GM19043 (cell line): ENCODE results near the gene IQSEC2.

Experiments used
- ATAC-seq: cut with Tn5 transposase; IDR thresholded peaks from one replicate; pipeline ENCODE4 v1.9.1; 2021; ENCODE audit warnings: low read depth; ENCODE audit not compliant: unreplicated experiment

IQSEC2 gene

DNA sequence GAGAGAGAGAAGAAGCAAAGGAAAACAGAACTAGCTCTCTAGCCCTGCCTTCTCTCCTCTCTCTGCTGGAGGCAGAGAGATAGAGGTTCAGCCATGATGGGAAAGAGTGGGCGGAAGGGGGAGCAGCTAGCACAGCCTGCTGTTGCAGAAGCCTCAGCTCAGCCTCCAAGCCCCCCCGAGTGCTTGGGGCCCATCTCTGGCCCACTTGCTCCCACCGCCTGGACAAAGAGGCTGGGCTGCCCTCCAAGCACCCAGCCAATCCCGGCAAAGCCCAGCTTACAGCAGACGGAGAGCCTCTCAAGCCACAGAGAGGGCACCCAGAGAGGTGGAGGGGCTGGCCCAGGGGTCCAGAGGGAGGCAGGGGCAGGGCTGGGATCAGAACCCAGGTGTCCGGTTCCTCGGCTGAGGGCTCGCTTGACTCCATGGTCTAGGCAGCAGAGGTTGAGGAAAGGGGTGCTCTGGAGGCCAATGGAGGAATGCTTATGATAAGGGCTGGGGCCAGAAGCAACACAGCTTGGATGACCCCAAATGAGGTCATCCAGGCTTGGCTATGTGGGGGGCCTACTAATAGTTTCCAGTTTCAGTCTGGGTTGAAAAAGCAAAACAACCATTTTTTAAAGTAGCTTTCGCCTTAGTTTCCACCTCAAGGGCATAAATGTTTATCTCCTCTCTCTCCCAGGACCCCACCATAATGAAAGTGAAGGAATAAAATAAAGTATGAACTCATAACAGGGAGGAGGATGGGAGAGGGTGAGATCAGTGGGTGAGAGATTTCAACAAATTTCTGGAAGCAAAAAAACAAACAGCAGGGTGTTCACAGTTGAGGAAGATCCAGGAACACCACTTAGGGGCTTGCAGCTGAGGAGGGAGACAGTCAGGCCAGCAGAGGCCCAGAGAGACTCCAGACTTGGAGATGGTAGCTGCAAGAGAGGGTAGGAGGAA lies 24.9 kb upstream of the IQSEC2 start:
- ATAC-seq, result no peak

DNA sequence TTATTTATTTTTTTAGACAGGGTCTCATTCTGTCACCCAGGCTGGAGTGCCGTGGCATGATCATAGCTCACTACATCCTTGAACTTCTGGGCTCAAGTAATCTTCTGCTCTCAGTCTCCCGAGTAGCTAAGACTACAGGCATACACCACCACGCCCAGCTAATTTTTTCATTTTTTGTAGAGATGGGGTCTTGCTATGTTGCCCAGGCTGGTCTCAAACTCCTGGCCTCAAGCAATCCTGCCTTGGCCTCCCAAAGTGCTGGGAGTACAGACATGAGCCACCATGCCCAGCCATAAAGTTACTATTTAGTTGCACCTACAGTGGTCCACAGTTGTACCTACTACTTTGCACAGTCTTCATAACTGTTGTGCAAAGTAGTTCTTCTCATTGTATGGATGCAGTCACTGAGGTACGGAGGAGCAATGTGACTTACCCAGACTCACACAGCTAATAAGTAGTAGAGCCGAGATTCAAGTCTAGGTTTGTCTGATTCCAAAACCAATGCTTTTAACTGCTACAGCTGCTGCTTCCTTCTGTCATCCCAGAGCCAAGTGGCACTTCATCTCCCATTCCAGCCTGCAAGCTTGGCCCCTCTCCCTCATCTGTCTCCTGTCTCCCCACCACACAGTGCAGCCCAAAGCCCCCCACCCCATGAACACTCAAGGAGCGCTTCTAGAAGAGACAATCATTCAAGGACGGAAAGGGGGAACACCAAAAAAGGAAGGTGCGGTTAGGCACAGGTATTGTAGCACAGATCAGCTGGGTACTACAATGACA lies 24.0 kb upstream of the IQSEC2 start:
- no peak for ATAC-seq

DNA sequence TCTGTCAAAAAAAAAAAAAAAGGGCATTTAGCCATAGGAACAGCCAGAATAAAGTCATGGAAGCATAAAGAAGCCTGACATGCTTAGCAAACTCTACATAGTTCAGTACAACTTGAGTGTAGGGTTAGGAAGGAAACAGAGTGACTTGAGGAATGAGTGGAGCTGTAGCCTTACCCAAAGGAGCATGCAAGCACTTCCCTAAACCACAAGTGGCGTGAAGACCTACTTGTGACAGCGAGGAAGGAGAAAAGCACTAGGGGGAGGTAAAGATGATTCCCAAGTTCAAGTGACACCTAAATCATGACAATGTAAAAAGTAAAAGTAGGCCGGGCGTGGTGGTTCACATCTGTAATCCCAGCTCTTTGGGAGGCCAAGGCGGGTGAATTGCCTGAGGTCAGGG lies 21.8 kb upstream of the IQSEC2 start:
- no peak for ATAC-seq

DNA sequence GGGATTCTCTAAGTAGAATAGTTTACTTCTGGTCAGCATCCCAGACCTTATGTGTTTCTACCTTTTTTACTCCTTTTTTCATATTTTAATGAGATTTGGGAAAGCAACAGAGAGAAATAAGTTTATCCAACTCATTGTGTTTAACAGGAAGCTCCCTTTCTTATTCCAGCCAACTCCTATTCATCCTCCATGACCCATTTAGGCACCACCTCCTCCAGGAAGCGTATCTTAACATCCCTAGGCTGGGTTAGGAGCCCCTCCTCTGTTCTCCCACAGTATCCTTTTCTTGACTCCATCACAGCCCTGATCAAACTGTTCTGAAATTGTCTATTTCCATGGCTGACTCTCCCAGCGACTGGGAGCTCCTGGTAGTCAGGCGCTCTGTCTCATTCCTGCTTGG lies 18.8 kb upstream of the IQSEC2 start:
- no peak for ATAC-seq

DNA sequence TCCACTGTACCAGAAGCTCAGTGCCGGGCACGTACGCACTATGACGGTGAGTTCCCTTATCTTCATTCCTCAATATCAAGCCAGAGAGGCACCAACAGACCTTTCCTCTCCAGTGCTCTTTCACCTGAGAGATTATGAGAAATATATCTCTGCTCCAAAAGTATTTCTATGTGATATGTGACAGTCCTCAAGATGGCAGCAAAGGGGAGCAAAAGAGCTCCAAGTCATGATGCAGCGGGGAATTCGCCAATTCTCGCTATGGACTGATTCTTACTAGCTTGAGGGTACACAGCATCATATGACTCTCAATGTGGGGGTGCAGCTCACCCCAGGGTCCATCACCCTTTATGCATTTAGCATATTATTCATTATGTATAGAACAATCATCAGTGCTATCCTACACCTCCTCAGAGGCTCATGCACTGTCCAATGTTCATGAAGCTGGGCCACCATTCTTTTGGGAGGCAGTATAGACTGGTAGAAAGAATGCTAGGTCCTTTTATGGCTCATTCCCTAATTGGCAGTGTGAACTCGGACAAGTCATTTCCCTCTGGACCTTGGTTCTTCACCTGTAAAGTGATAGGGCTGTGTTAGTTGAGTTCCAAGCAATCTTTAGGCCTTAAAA lies 12.8 kb upstream of the IQSEC2 start:
- no peak for ATAC-seq

DNA sequence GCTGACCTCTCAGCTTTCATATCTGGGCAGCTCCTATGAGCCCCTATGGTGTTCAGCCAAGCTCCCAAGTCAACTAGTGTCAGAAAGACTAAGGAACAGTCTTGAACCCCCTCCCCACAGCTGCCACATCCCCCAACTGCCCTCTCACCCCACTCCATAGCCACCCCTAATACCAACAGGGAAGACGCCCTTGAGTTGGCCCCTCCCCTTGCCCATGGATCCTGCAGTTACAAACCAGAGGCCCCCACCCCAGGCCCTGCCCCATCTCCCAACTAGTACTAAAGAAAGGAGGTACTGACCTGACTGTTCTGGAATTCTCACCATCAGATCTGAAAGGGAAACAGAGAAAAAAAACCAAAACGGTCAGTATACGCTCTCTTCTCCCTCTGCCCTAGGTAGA lies 10.2 kb upstream of the IQSEC2 start:
- ATAC-seq, result no peak

DNA sequence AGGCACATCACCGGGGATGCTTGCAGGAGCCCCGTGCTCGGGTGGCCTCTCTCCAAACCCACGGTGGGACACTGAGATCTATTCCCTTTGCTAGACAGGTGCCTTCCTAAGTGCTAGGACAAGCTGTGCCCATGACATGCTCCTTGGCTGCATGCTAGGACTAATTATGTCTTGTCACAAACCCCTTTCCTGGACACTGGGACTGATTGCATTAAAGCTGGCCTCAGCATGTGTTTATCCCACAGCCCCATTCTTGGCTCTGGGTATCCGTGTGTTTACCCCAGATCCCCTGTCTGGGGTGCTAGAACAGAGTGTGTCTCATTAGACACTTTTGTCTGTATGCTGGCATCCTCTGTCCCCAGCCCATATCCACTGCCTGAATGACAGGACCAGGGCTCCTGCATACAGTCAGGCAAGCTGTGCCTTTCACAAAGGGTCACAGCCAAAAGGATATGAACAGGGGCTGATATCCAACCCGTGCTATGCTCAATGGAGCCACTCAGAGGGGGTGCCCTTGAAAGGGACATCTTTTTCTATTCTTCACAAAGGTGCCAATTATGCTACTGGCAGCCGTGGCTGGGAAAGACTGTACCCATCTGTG lies 9.2 kb upstream of the IQSEC2 start:
- no peak for ATAC-seq

DNA sequence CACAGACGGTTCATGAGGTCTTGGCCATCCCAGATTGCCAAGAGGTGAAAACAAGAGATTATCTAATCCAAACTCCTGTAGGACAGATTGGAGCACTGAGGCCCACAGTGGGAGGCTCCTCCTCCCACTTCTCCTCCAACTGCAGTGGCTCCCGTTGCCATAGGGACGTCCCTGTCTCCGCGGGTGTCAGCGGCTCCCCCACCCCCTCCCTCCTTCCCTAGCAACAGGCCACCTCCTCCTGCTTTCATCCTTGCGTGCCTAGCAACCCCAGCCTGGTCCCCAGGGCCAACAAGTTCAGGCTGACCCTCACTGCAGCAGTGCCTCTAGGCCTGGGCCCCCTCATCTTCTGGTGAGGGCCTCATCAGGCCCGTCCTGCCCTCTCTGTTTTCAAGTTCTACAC lies 6.8 kb upstream of the IQSEC2 start:
- no peak for ATAC-seq

DNA sequence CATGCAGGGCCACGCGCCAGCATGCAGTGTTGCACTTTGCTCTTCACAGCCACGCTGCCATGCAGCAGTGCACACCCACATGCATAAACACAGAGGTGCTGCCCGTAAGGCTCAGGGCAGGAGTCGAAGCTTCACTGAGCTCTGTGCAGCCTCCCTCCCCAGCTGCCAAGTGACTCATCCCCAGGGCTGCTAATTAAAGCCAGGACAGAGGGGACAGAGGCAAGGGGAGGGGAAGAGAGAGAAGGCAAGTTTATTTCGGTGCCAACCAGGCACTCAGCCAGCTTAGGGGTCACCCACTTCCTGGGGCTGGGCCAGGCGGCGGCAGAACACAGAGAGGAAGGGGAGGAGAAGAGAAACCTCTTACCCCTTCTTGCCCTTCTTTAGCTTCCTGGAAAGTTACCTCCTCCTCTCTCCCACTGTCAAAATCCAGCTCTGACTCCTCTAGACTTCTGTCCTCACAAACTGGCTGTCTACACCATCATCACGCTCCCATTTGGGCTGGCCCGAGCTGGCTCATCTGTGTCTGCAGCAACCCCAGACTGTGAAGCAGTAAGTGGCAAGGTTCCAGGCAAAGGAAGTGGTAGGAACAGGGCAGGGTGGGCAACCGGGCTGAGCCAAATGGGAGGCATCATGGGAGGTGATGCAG lies 6.2 kb upstream of the IQSEC2 start:
- no peak for ATAC-seq

DNA sequence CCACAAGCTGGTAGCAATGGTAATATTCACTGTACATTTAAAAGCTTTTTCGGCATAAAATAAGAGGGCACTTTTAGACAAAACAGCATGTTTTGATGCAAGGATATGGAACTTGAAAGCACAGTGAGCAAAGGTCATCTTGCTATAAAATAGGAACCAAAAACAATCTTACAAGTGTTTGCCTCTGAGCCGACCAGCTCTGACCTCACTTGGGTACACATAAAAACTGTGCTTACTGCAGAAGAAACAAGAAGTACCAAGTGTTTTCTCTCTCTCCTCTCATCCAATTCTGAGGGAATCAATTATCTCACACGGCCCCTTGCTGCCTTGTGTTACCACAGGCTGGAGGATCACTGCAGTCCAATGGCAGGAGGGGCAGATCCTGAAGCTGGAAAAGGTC lies 4.8 kb upstream of the IQSEC2 start:
- no peak for ATAC-seq

DNA sequence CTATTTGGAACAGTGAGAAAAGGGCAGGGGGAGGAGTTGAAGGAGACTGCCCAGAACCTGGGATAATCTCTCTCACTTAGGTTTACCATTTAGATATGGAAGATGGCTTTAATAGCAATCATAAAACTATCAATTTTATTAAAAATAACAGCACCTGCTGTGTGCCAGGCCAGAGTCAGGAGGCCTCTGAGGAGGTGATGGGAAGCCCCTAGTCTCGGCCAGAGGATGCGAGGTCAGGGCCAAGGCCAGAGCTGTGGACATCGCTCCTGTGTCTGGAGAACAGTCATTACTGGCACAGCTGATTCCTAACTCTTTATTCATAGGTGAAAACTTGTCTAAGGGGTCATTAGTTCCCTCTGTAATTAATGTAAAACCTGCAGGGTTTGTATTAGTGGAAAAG lies 4.2 kb upstream of the IQSEC2 start:
- ATAC-seq, result no peak

DNA sequence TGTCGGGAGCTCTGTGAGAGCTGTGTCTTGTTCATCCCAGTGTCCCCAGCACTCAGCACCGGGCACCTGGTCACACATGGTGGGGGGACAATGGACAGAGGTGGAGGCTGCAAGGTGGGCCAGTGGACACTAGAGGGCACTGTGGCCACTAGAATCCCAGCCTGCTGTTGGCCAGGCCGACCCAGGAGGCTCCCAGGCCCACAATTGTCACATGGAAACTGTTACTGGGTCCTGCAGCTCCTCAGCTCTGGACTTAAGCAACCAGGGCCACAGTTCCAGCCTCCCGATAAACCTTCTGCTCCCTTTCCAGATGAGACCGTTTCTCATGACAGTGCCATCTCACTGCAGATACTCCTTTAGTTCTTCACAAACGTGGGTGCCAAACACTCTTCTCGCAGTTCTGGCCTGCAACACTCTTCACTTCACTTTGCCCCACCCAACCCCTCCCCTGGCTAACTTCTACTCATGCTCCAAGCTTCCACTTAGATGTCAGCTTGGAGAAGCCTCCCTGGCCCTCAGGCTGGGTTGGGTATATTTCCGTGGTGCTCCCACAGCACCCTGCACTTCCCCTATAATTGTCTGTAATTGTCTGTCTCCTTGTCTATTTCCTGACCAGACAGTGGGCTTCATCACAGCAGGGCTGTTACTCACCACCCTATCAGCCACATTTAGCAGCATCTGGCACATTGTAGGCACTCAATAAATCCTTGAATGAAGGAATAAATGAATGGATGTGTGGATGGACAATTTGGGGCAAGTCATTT lies 3.5 kb upstream of the IQSEC2 start:
- ATAC-seq, result no peak

DNA sequence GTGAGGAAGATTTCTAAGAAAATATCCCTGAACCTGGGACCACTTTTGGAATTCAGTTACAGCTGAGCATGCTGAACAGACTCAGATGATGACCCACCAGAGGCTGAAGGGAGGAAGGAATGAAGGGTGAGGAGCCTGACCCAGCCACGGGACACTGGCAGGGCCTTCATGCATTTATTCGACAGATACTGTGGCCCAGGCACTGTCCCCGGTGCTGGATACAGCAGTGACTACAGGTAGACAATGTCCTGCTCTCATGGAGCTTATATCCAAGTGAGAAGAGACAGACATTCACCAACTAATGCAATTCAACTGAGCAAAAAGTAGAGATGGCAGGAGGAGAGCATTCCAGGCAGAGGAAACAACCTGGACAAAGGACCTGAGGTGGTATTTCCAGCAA lies 2.2 kb upstream of the IQSEC2 start:
- no peak for ATAC-seq

DNA sequence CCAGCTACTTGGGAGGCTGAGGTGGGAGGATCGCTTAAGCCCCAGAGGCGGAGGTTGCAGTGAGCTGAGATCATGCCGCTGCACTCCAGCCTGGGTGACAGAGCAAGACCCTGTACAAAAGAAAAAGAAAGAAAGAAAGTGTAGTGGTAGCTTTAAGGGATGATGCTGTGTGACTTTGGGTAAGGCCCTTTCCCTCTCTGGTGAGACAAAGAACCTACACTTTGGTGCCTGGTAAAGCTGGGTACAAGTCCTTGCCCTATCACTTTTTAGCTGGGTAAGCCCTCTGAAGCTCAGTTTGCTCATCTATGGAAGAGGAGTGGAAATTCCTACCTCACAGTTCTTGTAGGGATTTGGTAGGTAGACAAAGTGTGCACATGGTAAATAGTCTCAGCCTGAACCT lies 1.7 kb upstream of the IQSEC2 start:
- ATAC-seq, result no peak

DNA sequence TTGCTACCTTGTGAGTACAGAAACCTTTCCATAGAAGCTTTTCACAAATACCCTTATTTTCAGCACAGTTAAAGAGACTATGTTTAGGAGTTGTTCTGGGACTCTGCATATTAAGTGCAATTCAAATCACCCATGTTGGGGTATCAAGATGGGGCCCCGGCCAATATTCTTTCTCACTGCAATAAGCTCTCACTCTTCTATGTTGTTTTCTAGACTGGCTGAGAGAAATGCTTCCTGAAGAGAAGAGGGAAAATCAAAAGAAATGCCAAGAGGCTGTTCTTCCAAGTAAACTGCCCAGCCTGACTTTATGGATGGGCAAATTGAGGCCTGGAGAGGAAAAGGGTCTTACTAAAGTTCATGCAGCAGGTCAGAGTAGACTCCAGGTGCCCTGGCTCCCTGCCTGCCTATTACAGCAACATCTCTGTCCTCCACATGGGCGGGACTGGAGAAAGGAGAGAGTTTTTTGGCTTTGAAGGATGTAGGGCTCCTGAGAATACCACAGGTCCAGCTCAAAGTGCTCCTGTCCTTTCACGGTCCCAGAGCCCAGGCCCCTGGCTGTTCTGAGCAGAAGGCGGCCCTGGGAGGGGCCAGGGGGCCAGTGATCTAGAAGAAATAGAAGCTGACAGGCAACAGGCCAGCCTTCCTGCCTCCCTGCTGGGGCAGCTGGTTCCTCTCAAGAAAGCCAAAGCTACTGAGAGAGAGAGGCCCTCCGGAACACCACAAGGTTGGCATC lies 745 bp upstream of the IQSEC2 start:
- ATAC-seq, result no peak

DNA sequence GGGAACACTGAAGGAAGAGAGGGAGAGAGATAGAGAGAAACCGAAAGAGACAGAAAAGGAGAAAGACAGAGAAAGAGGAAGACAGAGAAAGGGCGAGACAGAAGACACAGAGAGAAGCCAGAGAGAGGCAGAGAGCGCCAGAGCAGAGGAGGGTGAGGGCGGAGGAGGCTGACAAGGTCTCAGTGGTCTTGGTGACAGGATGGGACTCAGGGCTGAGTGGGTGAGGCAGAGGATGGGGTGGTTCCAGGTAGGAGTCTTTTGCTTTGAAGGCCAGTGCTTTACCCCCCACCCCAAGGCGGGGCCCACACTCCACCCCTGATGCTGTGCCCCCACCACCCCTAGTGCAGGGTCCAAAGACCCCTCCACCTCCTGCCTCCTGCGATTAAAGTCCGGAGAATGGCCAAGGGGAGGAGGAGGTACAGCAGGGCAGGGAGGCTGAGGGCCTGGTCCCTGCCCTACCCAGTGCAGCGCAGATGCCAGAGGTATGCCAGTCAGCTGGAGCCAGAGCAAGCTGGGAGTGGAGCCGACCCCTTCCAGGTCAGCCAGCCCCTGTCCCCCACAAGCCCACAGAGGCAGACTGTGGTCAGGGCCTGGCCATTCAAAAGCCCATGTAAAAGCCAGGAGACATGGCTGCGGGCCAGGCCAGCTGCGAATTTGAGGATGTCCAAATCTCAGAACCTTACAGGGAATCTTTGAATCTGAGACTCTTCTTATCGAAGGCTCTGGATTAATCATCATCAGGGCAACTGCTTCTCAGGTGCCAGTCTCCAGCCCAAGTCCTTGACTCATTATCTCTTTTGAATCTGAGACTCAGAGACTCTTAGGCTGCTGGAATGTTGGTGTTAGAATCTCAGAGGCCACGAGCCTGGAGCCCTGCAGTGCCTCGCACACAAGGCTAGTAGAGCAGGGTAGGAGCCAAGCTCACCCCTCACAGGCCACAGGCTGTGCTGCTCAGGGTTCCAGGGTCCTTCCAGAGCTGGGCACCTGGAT lies 758 bp downstream of the IQSEC2 start:
- ATAC-seq, result no peak

DNA sequence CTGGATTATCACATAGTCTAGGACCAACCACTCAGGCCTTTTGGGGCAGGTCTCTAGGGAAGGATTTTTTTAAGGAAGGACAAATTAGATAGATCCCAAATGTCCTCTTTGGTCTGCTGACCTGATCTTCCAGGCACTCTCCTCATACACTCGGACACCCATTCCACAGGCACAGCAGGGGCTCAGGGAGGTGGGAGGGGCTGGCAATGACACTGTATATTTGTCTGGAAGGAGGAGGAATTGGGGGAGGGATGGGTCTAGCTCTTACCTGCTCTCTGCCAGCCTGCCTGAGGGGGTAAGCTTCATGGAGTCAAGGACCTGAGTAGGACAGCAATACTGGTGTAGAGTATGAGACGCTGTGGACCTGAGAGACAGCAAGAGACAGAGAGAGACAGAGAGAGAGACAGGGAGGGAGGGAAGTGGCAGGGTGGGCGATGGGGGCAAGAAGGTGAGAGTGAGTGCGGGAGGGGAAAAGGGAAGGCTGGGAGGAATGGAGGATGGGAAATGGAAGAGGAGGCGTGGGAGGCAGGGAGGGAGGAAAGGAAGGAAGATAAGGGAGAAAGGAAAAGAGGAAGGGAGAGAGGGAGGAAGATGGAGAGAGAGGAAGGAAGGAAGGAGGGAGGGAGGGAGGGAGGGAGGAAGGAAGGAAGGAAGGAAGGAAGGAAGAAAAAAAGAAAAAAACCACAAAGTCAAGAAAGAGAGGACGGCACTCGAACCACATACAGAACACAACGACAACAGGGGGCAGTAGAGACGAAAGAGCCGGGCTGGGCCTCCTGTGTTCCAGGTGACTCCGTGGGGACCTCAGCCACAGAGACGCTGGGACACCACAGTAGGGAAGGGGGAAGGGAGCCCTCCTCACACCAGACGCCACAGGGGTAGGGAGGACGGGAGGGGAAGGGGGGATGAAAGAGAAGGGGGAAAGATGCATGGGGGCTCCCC lies 1.8 kb downstream of the IQSEC2 start:
- no peak for ATAC-seq
